ENCODE data around the gene TBC1D24. TPM values are rescaled to one million over a fixed set of nuclear protein-coding genes. Genes with fewer than 3 reads are reported as not detected.

TBC1D24 gene
- total RNA-seq (10 to 100 TPM in 2 of 5 experiments, 1 to 10 TPM in 3; 5.4 to 13.5 (median 9.2) TPM), polyA plus RNA-seq (1 to 10 TPM; 1.7 to 2.5 TPM), total RNA-seq (8.1 reads per million, percentile 32 among the genes with 10 or more reads in this experiment)

DNA sequence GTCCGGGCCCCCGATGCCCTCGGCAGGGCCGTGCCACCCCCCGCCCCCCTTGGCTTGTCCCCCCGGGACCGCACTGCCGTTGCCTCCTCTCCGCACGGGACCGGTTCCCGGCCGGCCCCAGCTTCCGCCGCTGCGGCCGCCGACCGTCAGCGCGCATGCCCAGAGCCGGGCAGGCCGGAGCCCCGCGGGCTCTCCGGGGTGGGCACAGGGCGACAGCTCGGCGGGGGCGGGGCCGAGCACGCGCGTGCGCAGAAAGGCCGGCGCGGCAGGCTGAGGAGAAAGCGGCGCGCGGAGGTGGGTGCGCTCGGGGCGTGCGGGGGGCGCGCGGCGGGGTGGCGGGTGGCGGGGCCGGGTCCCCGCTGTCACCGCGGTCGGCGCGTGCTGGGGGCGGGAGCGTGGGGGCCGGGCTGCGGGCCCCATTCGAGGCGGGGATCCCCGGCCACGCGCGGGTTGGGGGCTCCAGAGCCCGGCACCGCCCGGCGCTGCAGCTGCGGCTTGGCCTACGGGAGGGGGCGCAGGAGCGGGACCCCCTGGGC is at the start of gene TBC1D24:
Gene TBC1D24, plus strand, starts transcription at position 251 of the 536 bp plus-strand sequence. CDS start 21,022 bp downstream, outside the sequence.
- Histone ChIP-seq H3K9me3 (ENCODE audit: control insufficient read depth in 2 of 3, low read length in 3 of 3) (no peaks in the 10 kb centered on the region), H3K36me3 (ENCODE audit: control insufficient read depth in 2 of 3, insufficient read depth in 3 of 3, low read length in 3 of 3) (no peaks in the 10 kb centered on the region), H3K27me3 (ENCODE audit: control insufficient read depth in 2 of 2, insufficient read depth in 2 of 2, low read length in 2 of 2) (peaks cover 4 to 14% of the 10 kb centered on the region in 2 donors), H3K4me1 (ENCODE audit: control insufficient read depth in 2 of 2, insufficient read depth in 2 of 2, low read length in 2 of 2) (peaks cover 11 to 12% of the 10 kb centered on the region in 2 donors), H3K4me3 (ENCODE audit: low read length) (peak within 1 kb of the TSS; percentile 71), H3K27ac (ENCODE audit: low read depth, low read length) (peak within 1 kb of the TSS; percentile 66)
- DNase-seq (peak; percentile 41 to 94 (median 65)), ATAC-seq (peak; percentile 80)
- H3K9me3 Mint-ChIP-seq: no peaks in the 10 kb centered on the region
- POLR2A ChIA-PET: interaction anchor here (0.5 kb wide), 1 partner anchor 329 kb away, joined by 3 read pairs; no protein-coding TSS in a partner anchor
- peaks cover 7 to 31% (median 13%) of the 10 kb centered on the region in 5 donors for H3K27me3 Mint-ChIP-seq
- H3K4me1 Mint-ChIP-seq: peaks cover 14 to 34% (median 17%) of the 10 kb centered on the region in 7 donors
- H3K27ac Mint-ChIP-seq: no peak within 1 kb of the TSS
- CTCF ChIA-PET: interaction anchor here (0.8 kb wide), 1 partner anchor 12 kb away, joined by 3 read pairs; no protein-coding TSS in a partner anchor
- intact Hi-C loops (cut with micrococcal nuclease): loop anchor here (1.0 to 5.0 kb wide), 6 partner anchors 12 to 208 kb away; partner anchors contain the start of genes CCNF (in 2 of the 2), TEDC2 (in 2 of the 2), AMDHD2 (in 1 of the 2) and KCTD5 (in 1 of the 2)
- H3K36me3 Mint-ChIP-seq: peaks cover 0 to 1% (median 0%) of the 10 kb centered on the region in 5 donors
- peak within 1 kb of the TSS; percentile 61 to 81 (median 73) for H3K4me3 Mint-ChIP-seq

- H3K4me3 Mint-ChIP-seq: peak overlapping the region in 2 of 10 donors; percentile 29 to 53
- intact Hi-C loops (cut with micrococcal nuclease): loop anchor here (5.0 kb wide), 4 partner anchors 159 to 711 kb away; partner anchors contain the start of genes RNPS1 (in 1 of the 2), TRAF7 (in 1 of the 2) and ZNF213 (in 1 of the 2)
These were observed 49.0 kb upstream of the TBC1D24 start for GRCh38 chr16:2425825-2426430.

GRCh38 chr16:2426941-2427361 is 48.0 kb upstream of the TBC1D24 start:
- H3K4me1 ChIP-seq (ENCODE audit: control insufficient read depth in 2 of 2, insufficient read depth in 2 of 2, low read length in 2 of 2): peaks cover 10 to 14% of the 10 kb centered on the region in 2 donors
- CTCF ChIA-PET: no interaction called here
- Mint-ChIP-seq H3K36me3 (peaks cover 0 to 6% (median 0%) of the 10 kb centered on the region in 5 donors), H3K27ac (no peak overlapping the region), H3K4me3 (peak overlapping the region in 2 of 10 donors; percentile 32 to 51), H3K9me3 (no peaks in the 10 kb centered on the region), H3K27me3 (no peaks in the 10 kb centered on the region), H3K4me1 (peaks cover 14 to 35% (median 19%) of the 10 kb centered on the region in 7 donors)
- no peak overlapping the region for H3K27ac ChIP-seq (ENCODE audit: low read depth, low read length)
- H3K9me3 ChIP-seq (ENCODE audit: control insufficient read depth in 2 of 3, low read length in 3 of 3): no peaks in the 10 kb centered on the region
- no peak overlapping the region for H3K4me3 ChIP-seq (ENCODE audit: low read length)
- DNase-seq: no peak
- POLR2A ChIA-PET: interaction anchor here (1.4 kb wide), 1 partner anchor 14 kb away, joined by 4 read pairs; no protein-coding TSS in a partner anchor
- ATAC-seq: no peak
- no peaks in the 10 kb centered on the region for H3K27me3 ChIP-seq (ENCODE audit: control insufficient read depth in 2 of 2, insufficient read depth in 2 of 2, low read length in 2 of 2)
- H3K36me3 ChIP-seq (ENCODE audit: control insufficient read depth in 2 of 3, insufficient read depth in 3 of 3, low read length in 3 of 3): no peaks in the 10 kb centered on the region
- intact Hi-C loops (cut with micrococcal nuclease): loop anchor here (5.0 kb wide), 4 partner anchors 160 to 710 kb away; partner anchors contain the start of genes RNPS1 (in 1 of the 2), TRAF7 (in 1 of the 2) and ZNF213 (in 1 of the 2)

More at GRCh38 chr16:2425825-2426430, 49.0 kb upstream of the TBC1D24 start:
- ChIA-PET POLR2A (no interaction called here), CTCF (no interaction called here)
- Mint-ChIP-seq H3K4me1 (peaks cover 12 to 31% (median 18%) of the 10 kb centered on the region in 7 donors), H3K27ac (no peak overlapping the region), H3K36me3 (peaks cover 0 to 6% (median 0%) of the 10 kb centered on the region in 5 donors), H3K27me3 (peaks cover 0 to 6% (median 0%) of the 10 kb centered on the region in 5 donors), H3K9me3 (no peaks in the 10 kb centered on the region)
- DNase-seq: no peak
- H3K27ac ChIP-seq (ENCODE audit: low read depth, low read length): no peak overlapping the region
- H3K27me3 ChIP-seq (ENCODE audit: control insufficient read depth in 2 of 2, insufficient read depth in 2 of 2, low read length in 2 of 2): no peaks in the 10 kb centered on the region
- peaks cover 10 to 14% of the 10 kb centered on the region in 2 donors for H3K4me1 ChIP-seq (ENCODE audit: control insufficient read depth in 2 of 2, insufficient read depth in 2 of 2, low read length in 2 of 2)
- H3K36me3 ChIP-seq (ENCODE audit: control insufficient read depth in 2 of 3, insufficient read depth in 3 of 3, low read length in 3 of 3): no peaks in the 10 kb centered on the region
- ATAC-seq: no peak
- H3K4me3 ChIP-seq (ENCODE audit: low read length): no peak overlapping the region
- no peaks in the 10 kb centered on the region for H3K9me3 ChIP-seq (ENCODE audit: control insufficient read depth in 2 of 3, low read length in 3 of 3)

- Mint-ChIP-seq H3K27ac (peak overlapping the region in 4 of 9 donors; percentile 20 to 58 (median 51)), H3K36me3 (peaks cover 0 to 6% (median 2%) of the 10 kb centered on the region in 5 donors), H3K27me3 (no peaks in the 10 kb centered on the region), H3K4me1 (peaks cover 14 to 37% (median 19%) of the 10 kb centered on the region in 7 donors), H3K9me3 (no peaks in the 10 kb centered on the region), H3K4me3 (peak overlapping the region; percentile 65 to 93 (median 85))
- Histone ChIP-seq H3K27me3 (ENCODE audit: control insufficient read depth in 2 of 2, insufficient read depth in 2 of 2, low read length in 2 of 2) (no peaks in the 10 kb centered on the region), H3K9me3 (ENCODE audit: control insufficient read depth in 2 of 3, low read length in 3 of 3) (no peaks in the 10 kb centered on the region), H3K36me3 (ENCODE audit: control insufficient read depth in 2 of 3, insufficient read depth in 3 of 3, low read length in 3 of 3) (no peaks in the 10 kb centered on the region), H3K4me1 (ENCODE audit: control insufficient read depth in 2 of 2, insufficient read depth in 2 of 2, low read length in 2 of 2) (peaks cover 10 to 14% of the 10 kb centered on the region in 2 donors), H3K27ac (ENCODE audit: low read depth, low read length) (no peak overlapping the region), H3K4me3 (ENCODE audit: low read length) (no peak overlapping the region)
- CTCF ChIA-PET: interaction anchor here (0.6 kb wide), 1 partner anchor 1392 kb away, joined by 3 read pairs; no protein-coding TSS in a partner anchor
- ATAC-seq: no peak
- POLR2A ChIA-PET: interaction anchor here (1.4 kb wide), 1 partner anchor 13 kb away, joined by 4 read pairs; no protein-coding TSS in a partner anchor
- DNase-seq: no peak
- intact Hi-C loops (cut with micrococcal nuclease): loop anchor here (5.0 kb wide), 4 partner anchors 160 to 710 kb away; partner anchors contain the start of genes RNPS1 (in 1 of the 2), TRAF7 (in 1 of the 2) and ZNF213 (in 1 of the 2)
These were observed 47.4 kb upstream of the TBC1D24 start for GRCh38 chr16:2427526-2427925.

- DNase-seq (peak in 4 of 9 donors; percentile 7 to 34 (median 12)), ATAC-seq (no peak)
- Histone ChIP-seq H3K27me3 (ENCODE audit: control insufficient read depth in 2 of 2, insufficient read depth in 2 of 2, low read length in 2 of 2) (no peaks in the 10 kb centered on the region), H3K4me3 (ENCODE audit: low read length) (peak overlapping the region; percentile 83), H3K36me3 (ENCODE audit: control insufficient read depth in 2 of 3, insufficient read depth in 3 of 3, low read length in 3 of 3) (peaks cover 0 to 4% (median 0%) of the 10 kb centered on the region in 3 experiments), H3K4me1 (ENCODE audit: control insufficient read depth in 2 of 2, insufficient read depth in 2 of 2, low read length in 2 of 2) (peaks cover 7 to 10% of the 10 kb centered on the region in 2 donors), H3K27ac (ENCODE audit: low read depth, low read length) (peak overlapping the region; percentile 58), H3K9me3 (ENCODE audit: control insufficient read depth in 2 of 3, low read length in 3 of 3) (no peaks in the 10 kb centered on the region)
- Mint-ChIP-seq H3K27me3 (no peaks in the 10 kb centered on the region), H3K9me3 (no peaks in the 10 kb centered on the region), H3K27ac (peak overlapping the region in 8 of 9 donors; percentile 37 to 88 (median 72)), H3K4me3 (peak overlapping the region; percentile 80 to 93 (median 88)), H3K4me1 (peaks cover 13 to 39% (median 19%) of the 10 kb centered on the region in 7 donors), H3K36me3 (peaks cover 0 to 10% (median 4%) of the 10 kb centered on the region in 5 donors)
- POLR2A ChIA-PET: interaction anchor here (1.4 kb wide), 1 partner anchor 13 kb away, joined by 4 read pairs; no protein-coding TSS in a partner anchor
- CTCF ChIA-PET: interaction anchor here (0.6 kb wide), 1 partner anchor 1391 kb away, joined by 3 read pairs; no protein-coding TSS in a partner anchor
- intact Hi-C loops (cut with micrococcal nuclease): loop anchor here (2.0 to 5.0 kb wide), 6 partner anchors 87 to 709 kb away; partner anchors contain the start of genes ABCA3 (in 1 of the 2), E4F1 (in 1 of the 2), RNPS1 (in 1 of the 2) and TRAF7 (in 1 of the 2)
These were observed 46.7 kb upstream of the TBC1D24 start for GRCh38 chr16:2428051-2428783.
